Epithelial cell of esophagus (primary cell): ENCODE measurements around the gene PIAS1.
"Not testable (repeated sequence)": the region's sequence is repeated elsewhere in the genome, so short reads cannot be mapped to it uniquely, and the experiment has no call there.

ENCODE experiments used
- DNase-seq: peaks from one replicate; pipeline ENCODE4 v3.0.0; 2010; ENCODE audit warnings: low read depth
- H3K4me3 ChIP-seq: 2 replicates; pipeline ENCODE4 v1.5.1; 2011; ENCODE audit warnings: mild to moderate bottlenecking, low read length, control low read depth
- TF ChIP-seq, protein P1 (sequence below): IDR thresholded peaks from 2 replicates; pipeline ENCODE4 v1.5.1; 2011; ENCODE audit warnings: low read depth, mild to moderate bottlenecking, low read length, control low read depth, inconsistent platforms; ENCODE audit not compliant: insufficient read depth; ENCODE audit errors: missing control alignments

Gene PIAS1

GRCh38 chr15:68197661-68198437 lies 143.7 kb downstream of the PIAS1 start:
- TF ChIP-seq, protein P1, sequence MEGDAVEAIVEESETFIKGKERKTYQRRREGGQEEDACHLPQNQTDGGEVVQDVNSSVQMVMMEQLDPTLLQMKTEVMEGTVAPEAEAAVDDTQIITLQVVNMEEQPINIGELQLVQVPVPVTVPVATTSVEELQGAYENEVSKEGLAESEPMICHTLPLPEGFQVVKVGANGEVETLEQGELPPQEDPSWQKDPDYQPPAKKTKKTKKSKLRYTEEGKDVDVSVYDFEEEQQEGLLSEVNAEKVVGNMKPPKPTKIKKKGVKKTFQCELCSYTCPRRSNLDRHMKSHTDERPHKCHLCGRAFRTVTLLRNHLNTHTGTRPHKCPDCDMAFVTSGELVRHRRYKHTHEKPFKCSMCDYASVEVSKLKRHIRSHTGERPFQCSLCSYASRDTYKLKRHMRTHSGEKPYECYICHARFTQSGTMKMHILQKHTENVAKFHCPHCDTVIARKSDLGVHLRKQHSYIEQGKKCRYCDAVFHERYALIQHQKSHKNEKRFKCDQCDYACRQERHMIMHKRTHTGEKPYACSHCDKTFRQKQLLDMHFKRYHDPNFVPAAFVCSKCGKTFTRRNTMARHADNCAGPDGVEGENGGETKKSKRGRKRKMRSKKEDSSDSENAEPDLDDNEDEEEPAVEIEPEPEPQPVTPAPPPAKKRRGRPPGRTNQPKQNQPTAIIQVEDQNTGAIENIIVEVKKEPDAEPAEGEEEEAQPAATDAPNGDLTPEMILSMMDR = no peak
- no peak for DNase-seq
- no peak overlapping the region for H3K4me3 ChIP-seq

GRCh38 chr15:68199340-68199739 lies 145.2 kb downstream of the PIAS1 start:
- TF ChIP-seq, protein P1 = no peak
- no peak overlapping the region for H3K4me3 ChIP-seq
- DNase-seq = no peak

DNA sequence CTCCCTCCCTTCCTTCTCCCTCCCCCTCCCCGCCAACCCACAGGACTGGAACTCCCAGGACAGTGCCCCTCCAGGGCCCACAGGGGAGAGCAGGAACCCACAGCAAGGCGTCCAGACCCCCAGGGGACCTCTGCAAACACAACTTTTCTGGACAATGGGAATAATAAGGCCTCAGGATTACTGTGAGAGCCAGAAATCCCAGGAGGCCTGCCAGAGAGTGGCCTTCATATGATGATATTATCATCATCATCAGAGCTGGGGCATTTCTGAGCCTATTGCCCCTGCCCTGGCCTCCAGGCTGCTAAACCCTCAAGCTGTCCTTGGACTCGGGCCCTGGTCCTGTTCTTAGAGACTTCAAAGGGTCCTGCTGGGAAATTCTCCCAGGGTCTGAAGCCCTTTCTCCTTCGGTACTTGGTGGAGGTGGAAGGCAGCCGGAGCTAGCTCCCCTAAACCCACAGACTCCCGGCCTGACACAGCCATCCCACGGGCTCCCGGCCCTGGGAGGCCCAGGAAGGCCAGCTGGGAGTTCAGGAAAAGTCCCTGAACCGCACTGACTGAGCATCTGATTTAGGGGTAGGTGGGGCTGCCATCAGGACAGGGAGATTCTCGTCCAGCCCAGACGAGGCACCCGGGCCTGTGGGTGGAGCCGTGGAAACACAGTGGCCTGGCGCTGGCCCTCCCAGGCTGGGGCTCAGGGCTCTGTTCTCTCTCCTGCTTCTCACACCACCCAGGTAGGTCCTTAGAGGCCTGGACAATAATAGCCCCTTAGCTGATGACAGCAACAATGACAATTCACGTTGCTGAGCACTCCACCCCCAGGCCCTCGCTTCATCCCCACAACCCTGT lies 146.1 kb downstream of the PIAS1 start:
- TF ChIP-seq, protein P1 = no peak

GRCh38 chr15:68201153-68201878 lies 147.2 kb downstream of the PIAS1 start:
- no peak overlapping the region for H3K4me3 ChIP-seq
- DNase-seq = no peak
- TF ChIP-seq, protein P1 = no peak

More for the DNA sequence above, 146.1 kb downstream of the PIAS1 start:
- no peak for DNase-seq
- no peak overlapping the region for H3K4me3 ChIP-seq

DNA sequence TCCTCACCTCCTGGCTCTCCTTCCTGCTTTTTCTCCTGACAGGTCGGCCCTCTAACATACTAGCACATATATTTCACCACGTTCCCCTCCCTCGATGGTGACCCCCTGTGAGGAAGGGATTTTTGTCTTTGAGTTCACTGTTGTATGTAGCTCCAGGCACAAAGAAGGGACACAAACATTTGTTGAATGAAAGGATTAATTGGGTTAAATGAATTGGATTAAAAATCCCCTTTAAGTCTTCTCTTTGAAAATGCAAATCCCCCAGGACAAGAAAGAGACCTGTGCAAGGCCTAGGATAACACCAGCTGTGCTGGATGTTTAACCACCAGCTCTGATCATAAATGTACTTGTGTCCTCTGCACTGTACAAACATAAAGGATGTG lies 147.8 kb downstream of the PIAS1 start:
- TF ChIP-seq, protein P1 = no peak
- DNase-seq = no peak
- H3K4me3 ChIP-seq = no peak overlapping the region

DNA sequence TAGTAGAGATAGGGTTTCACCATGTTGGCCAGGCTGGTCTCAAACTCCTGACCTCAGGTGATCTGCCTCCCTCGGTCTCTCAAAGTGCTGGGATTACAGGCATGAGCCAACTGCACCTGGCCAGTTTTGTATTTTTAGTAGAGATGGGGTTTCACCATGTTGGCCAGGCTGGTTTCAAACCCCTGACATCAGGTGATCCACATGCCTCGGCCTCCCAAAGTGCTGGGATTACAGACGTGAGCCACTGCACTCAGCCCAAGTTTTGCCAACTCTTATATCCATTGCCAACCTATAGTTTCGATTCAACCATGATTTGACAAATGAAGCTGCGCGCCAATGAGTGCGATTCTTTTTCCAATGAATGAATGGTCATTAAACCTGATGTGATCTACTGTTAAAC lies 148.9 kb downstream of the PIAS1 start:
- not testable (repeated sequence) for H3K4me3 ChIP-seq, DNase-seq

DNA sequence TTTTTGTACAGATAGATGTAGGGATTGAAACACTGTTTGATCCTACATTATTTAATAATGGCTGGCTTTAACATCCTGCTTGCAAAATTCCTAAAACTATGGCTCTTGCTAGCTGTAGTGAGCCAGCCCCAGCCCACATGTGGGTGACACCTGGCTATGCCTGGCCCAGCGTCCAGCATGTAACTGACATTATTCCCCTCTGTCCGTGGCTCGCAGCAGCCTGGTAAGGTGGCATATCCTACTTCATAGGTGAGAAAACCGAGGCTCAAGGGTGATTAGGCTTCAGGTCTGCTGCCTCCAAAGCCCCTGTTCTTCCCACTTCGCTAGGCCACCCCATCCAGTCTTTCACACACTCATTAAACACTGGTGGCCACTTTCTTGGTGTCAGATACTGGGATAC lies 149.4 kb downstream of the PIAS1 start:
- TF ChIP-seq, protein P1 = no peak
- no peak for DNase-seq
- H3K4me3 ChIP-seq = no peak overlapping the region
